Astrocyte of the cerebellum (primary cell): ENCODE measurements around the gene ARHGAP12.

Experiments used
- DNase-seq: peaks from one replicate; pipeline ENCODE4 v3.0.0-alpha.2; 2011; ENCODE audit warnings: low read depth
- H3K4me3 ChIP-seq: 2 replicates; pipeline ENCODE4 v1.5.1; 2011; ENCODE audit warnings: mild to moderate bottlenecking, low read depth, low read length, moderate library complexity
- CTCF ChIP-seq: IDR thresholded peaks from 2 replicates; pipeline ENCODE4 v1.5.1; 2012; ENCODE audit warnings: low read length, low read depth, moderate library complexity, mild to moderate bottlenecking; ENCODE audit errors: missing control alignments
- in situ Hi-C: cut with HindIII; loops from 2 replicates; pipeline ENCODE4 v1.10.0; 2017; ENCODE audit warnings: low sequenced_read_pairs

The ARHGAP12 gene

GRCh38 chr10:31942435-31942834 lies 13.8 kb upstream of the ARHGAP12 start:
- TF ChIP-seq CTCF, result no peak
- no peak overlapping the region for H3K4me3 ChIP-seq
- DNase-seq, result no peak
- in situ Hi-C loops, result no loop called here

- in situ Hi-C loops, result no loop called here
- no peak overlapping the region for H3K4me3 ChIP-seq
- TF ChIP-seq CTCF, result no peak
- DNase-seq, result peak; percentile 53
Measured at GRCh38 chr10:31940839-31941653, 12.4 kb upstream of the ARHGAP12 start.

- no peak overlapping the region for H3K4me3 ChIP-seq
- no peak for TF ChIP-seq CTCF
- in situ Hi-C loops, result no loop called here
- no peak for DNase-seq
Measured at GRCh38 chr10:31939797-31940708, 11.4 kb upstream of the ARHGAP12 start.

- in situ Hi-C loops, result no loop called here
- DNase-seq, result no peak
- no peak for TF ChIP-seq CTCF
- no peak overlapping the region for H3K4me3 ChIP-seq
Measured at GRCh38 chr10:31937371-31937770, 8.7 kb upstream of the ARHGAP12 start.

- no peak overlapping the region for H3K4me3 ChIP-seq
- TF ChIP-seq CTCF, result no peak
- no peak for DNase-seq
- in situ Hi-C loops, result no loop called here
Measured at GRCh38 chr10:31936933-31937332, 8.3 kb upstream of the ARHGAP12 start.

GRCh38 chr10:31936086-31936485 lies 7.5 kb upstream of the ARHGAP12 start:
- no peak for DNase-seq
- no peak overlapping the region for H3K4me3 ChIP-seq
- in situ Hi-C loops, result no loop called here
- TF ChIP-seq CTCF, result no peak
